ENCODE data around the gene ACTA1. TPM values are rescaled to one million over a fixed set of nuclear protein-coding genes. Genes with fewer than 3 reads are reported as not detected.
"Not testable (repeated sequence)": the region's sequence is repeated elsewhere in the genome, so short reads cannot be mapped to it uniquely, and the experiment has no call there.

The ACTA1 gene
- total and polyA plus RNA-seq, 2 experiments from 2014 or later = 0.28 to 0.33 TPM

DNA sequence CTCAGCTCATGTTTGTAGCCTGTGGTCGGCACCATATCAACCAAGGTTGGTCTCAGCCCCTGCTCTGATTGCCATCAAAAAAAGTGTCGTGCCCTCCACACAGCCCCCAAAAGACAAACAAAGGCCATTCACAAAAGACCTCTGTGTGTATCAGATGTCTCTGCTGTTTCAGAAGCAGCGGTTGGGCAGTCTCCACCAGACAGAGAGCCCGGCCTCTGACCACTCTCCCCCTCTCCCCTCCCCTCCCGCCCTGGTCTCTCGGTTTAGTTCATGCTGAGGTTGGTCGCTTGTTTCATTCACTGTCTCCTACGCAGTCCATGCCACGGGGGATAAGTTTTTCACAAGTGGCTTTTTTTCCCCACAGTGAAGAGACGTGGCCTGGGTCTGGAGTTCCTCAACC is 27.1 kb downstream of the ACTA1 start:
- Histone ChIP-seq H2AFZ (peak overlapping the region; percentile 60), H3K4me2 (peak overlapping the region; percentile 96), H3K4me3 (no peak overlapping the region), H4K20me1 (ENCODE audit: insufficient read depth, poor library complexity, severe bottlenecking) (no peaks in the 10 kb centered on the region), H3K79me2 (no peaks in the 10 kb centered on the region), H3K9me3 (ENCODE audit: low read depth) (no peaks in the 10 kb centered on the region), H3K36me3 (replicated peaks; ENCODE audit: insufficient read depth, low read depth) (no peaks in the 10 kb centered on the region), H3K27me3 (peaks cover 19% of the 10 kb centered on the region), H3K9me2 (replicated peaks; ENCODE audit: insufficient read depth) (no peaks in the 10 kb centered on the region), H3K4me1 (ENCODE audit: insufficient read depth) (peaks cover 34% of the 10 kb centered on the region), H3K27ac (no peak overlapping the region)
- DNase-seq (ENCODE audit: low spot score) = peak; percentile 35
- TF ChIP-seq EZH2 (IDR thresholded peaks at IDR 0.05; ENCODE audit: borderline replicate concordance) = no peak
- TF ChIP-seq, protein P1, sequence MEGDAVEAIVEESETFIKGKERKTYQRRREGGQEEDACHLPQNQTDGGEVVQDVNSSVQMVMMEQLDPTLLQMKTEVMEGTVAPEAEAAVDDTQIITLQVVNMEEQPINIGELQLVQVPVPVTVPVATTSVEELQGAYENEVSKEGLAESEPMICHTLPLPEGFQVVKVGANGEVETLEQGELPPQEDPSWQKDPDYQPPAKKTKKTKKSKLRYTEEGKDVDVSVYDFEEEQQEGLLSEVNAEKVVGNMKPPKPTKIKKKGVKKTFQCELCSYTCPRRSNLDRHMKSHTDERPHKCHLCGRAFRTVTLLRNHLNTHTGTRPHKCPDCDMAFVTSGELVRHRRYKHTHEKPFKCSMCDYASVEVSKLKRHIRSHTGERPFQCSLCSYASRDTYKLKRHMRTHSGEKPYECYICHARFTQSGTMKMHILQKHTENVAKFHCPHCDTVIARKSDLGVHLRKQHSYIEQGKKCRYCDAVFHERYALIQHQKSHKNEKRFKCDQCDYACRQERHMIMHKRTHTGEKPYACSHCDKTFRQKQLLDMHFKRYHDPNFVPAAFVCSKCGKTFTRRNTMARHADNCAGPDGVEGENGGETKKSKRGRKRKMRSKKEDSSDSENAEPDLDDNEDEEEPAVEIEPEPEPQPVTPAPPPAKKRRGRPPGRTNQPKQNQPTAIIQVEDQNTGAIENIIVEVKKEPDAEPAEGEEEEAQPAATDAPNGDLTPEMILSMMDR (IDR thresholded peaks at IDR 0.05; ENCODE audit: poor library complexity) = no peak
- TF ChIP-seq EZH2phosphoT487 (IDR thresholded peaks at IDR 0.05; ENCODE audit: low read depth, severe bottlenecking, unreplicated experiment) = no peak
- WGBS (ENCODE audit: low lambda C conversion rate, missing lambda C conversion rate) = 5% methylated on average over 9 of the region's 10 CpGs

- Histone ChIP-seq H3K9me3 (ENCODE audit: low read depth) (no peaks in the 10 kb centered on the region), H2AFZ (no peak overlapping the region), H3K4me3 (no peak overlapping the region), H3K4me2 (no peak overlapping the region), H3K36me3 (replicated peaks; ENCODE audit: insufficient read depth, low read depth) (no peaks in the 10 kb centered on the region), H3K27ac (no peak overlapping the region), H4K20me1 (ENCODE audit: insufficient read depth, poor library complexity, severe bottlenecking) (no peaks in the 10 kb centered on the region), H3K27me3 (peaks cover 19% of the 10 kb centered on the region), H3K79me2 (no peaks in the 10 kb centered on the region), H3K4me1 (ENCODE audit: insufficient read depth) (peaks cover 11% of the 10 kb centered on the region), H3K9me2 (replicated peaks; ENCODE audit: insufficient read depth) (no peaks in the 10 kb centered on the region)
- DNase-seq (ENCODE audit: low spot score) = no peak
- WGBS (ENCODE audit: low lambda C conversion rate, missing lambda C conversion rate) = 92% methylated on average over 8 of the region's 8 CpGs
- no peak for TF ChIP-seq EZH2 (IDR thresholded peaks at IDR 0.05; ENCODE audit: borderline replicate concordance)
- TF ChIP-seq, protein P1 (IDR thresholded peaks at IDR 0.05; ENCODE audit: poor library complexity) = no peak
- no peak for TF ChIP-seq EZH2phosphoT487 (IDR thresholded peaks at IDR 0.05; ENCODE audit: low read depth, severe bottlenecking, unreplicated experiment)
Observed at GRCh38 chr1:229403573-229403972, 30.3 kb downstream of the ACTA1 start.

DNA sequence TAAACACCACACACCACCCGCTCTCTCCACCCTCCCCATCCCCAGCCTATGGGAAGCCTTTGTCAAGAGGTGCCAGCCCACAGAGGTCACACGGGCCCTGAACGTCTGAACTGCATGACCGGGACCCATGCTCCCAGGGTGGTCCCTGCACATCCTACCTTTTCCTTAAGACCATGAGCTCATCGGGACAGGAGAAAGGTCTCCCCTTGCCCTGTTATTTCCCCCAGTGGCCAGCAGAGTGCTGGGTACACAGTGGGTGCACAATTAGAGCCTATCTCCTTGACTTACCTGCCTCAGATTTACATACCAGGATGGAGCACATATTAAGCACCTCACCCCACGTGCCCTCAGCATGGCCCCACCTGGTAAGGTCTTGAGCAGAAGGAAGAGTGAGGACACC is 30.9 kb downstream of the ACTA1 start:
- no peak overlapping the region for H3K4me3 ChIP-seq
- peaks cover 11% of the 10 kb centered on the region for H3K4me1 ChIP-seq (ENCODE audit: insufficient read depth)
- no peak for TF ChIP-seq EZH2phosphoT487 (IDR thresholded peaks at IDR 0.05; ENCODE audit: low read depth, severe bottlenecking, unreplicated experiment)
- TF ChIP-seq EZH2 (IDR thresholded peaks at IDR 0.05; ENCODE audit: borderline replicate concordance) = no peak
- TF ChIP-seq, protein P1 (IDR thresholded peaks at IDR 0.05; ENCODE audit: poor library complexity) = no peak
- no peak overlapping the region for H3K27ac ChIP-seq
- H3K27me3 ChIP-seq = peaks cover 19% of the 10 kb centered on the region
- H3K4me2 ChIP-seq = no peak overlapping the region
- no peaks in the 10 kb centered on the region for H3K36me3 ChIP-seq (replicated peaks; ENCODE audit: insufficient read depth, low read depth)
- H3K79me2 ChIP-seq = no peaks in the 10 kb centered on the region
- no peak for DNase-seq (ENCODE audit: low spot score)
- no peak overlapping the region for H2AFZ ChIP-seq
- H3K9me3 ChIP-seq (ENCODE audit: low read depth) = no peaks in the 10 kb centered on the region
- no peaks in the 10 kb centered on the region for H4K20me1 ChIP-seq (ENCODE audit: insufficient read depth, poor library complexity, severe bottlenecking)
- 82% methylated on average over 6 of the region's 6 CpGs for WGBS (ENCODE audit: low lambda C conversion rate, missing lambda C conversion rate)
- no peaks in the 10 kb centered on the region for H3K9me2 ChIP-seq (replicated peaks; ENCODE audit: insufficient read depth)

- not testable (repeated sequence) for H3K9me2 ChIP-seq (replicated peaks; ENCODE audit: insufficient read depth); H2AFZ ChIP-seq; H4K20me1 ChIP-seq (ENCODE audit: insufficient read depth, poor library complexity, severe bottlenecking); H3K9me3 ChIP-seq (ENCODE audit: low read depth); H3K27ac ChIP-seq; H3K4me1 ChIP-seq (ENCODE audit: insufficient read depth); H3K4me3 ChIP-seq; H3K36me3 ChIP-seq (replicated peaks; ENCODE audit: insufficient read depth, low read depth); H3K79me2 ChIP-seq; DNase-seq (ENCODE audit: low spot score); H3K4me2 ChIP-seq
- 83% methylated on average over 4 of the region's 4 CpGs for WGBS (ENCODE audit: low lambda C conversion rate, missing lambda C conversion rate)
- peaks cover 17% of the 10 kb centered on the region for H3K27me3 ChIP-seq
Observed at GRCh38 chr1:229402329-229402728, 31.6 kb downstream of the ACTA1 start.

All from hepatocyte (in vitro differentiated cells).